Measurements from ENCODE around the gene SERP1.

The SERP1 gene

GRCh38 chr3:150555859-150556436 is 9.7 kb upstream of the SERP1 start:
- no peak overlapping the region for H2AFZ ChIP-seq (ENCODE audit: low read depth, low read length)
- no peak overlapping the region for H4K91ac ChIP-seq (ENCODE audit: low read length)
- DNase-seq = no peak
- H2AK5ac ChIP-seq (ENCODE audit: low read length, severe bottlenecking) = no peak overlapping the region
- H4K8ac ChIP-seq (ENCODE audit: low read length) = no peak overlapping the region
- H3K27me3 ChIP-seq (ENCODE audit: control insufficient read depth in 1 of 2, insufficient read depth in 1 of 2, low read length in 2 of 2) = no peaks in the 10 kb centered on the region
- H2BK15ac ChIP-seq (ENCODE audit: low read depth, poor library complexity, severe bottlenecking) = no peak overlapping the region
- no peaks in the 10 kb centered on the region for H3K4me1 ChIP-seq (ENCODE audit: control insufficient read depth, insufficient read depth, low read depth, low read length)
- H2BK120ac ChIP-seq (ENCODE audit: low read depth, low read length) = no peak overlapping the region
- no peak overlapping the region for H3K9ac ChIP-seq (ENCODE audit: low read length)
- WGBS = 98% methylated on average over 3 of the region's 4 CpGs
- no peak overlapping the region for H2BK12ac ChIP-seq (ENCODE audit: low read length in 2 of 2)
- peaks cover 13% of the 10 kb centered on the region for H3K79me1 ChIP-seq (replicated peaks; ENCODE audit: low read length, poor library complexity, severe bottlenecking)
- no peaks in the 10 kb centered on the region for H3K9me3 ChIP-seq (ENCODE audit: control insufficient read depth, low read length)
- no peak overlapping the region for H3K4me2 ChIP-seq (ENCODE audit: low read length, poor library complexity, severe bottlenecking)
- H3K4ac ChIP-seq (ENCODE audit: low read depth in 1 of 2, low read length in 2 of 2) = no peak overlapping the region
- no peak overlapping the region for H2BK5ac ChIP-seq (ENCODE audit: low read depth, low read length, poor library complexity, severe bottlenecking)
- no peak overlapping the region for H3K23ac ChIP-seq (ENCODE audit: low read length in 2 of 2)
- no peak overlapping the region for H3K4me3 ChIP-seq (ENCODE audit: insufficient read depth in 1 of 2, low read depth in 1 of 2, low read length in 2 of 2)
- H3K36me3 ChIP-seq (ENCODE audit: control insufficient read depth in 1 of 2, insufficient read depth in 2 of 2, low read depth in 1 of 2, low read length in 2 of 2) = peaks cover 11 to 64% of the 10 kb centered on the region in 2 experiments
- H3K18ac ChIP-seq (ENCODE audit: low read depth in 1 of 2, low read length in 2 of 2) = no peak overlapping the region
- no peak overlapping the region for H3K14ac ChIP-seq (ENCODE audit: low read length in 2 of 2)
- no peak overlapping the region for H3K27ac ChIP-seq (ENCODE audit: low read length, poor library complexity, severe bottlenecking)

GRCh38 chr3:150547045-150547741 is 897 bp upstream of the SERP1 start:
- Histone ChIP-seq H3K14ac (ENCODE audit: low read length in 2 of 2) (no peak overlapping the region), H3K4me3 (ENCODE audit: insufficient read depth in 1 of 2, low read depth in 1 of 2, low read length in 2 of 2) (peak overlapping the region; percentile 59 to 94), H3K9ac (ENCODE audit: low read length) (peak overlapping the region; percentile 94), H3K18ac (ENCODE audit: low read depth in 1 of 2, low read length in 2 of 2) (no peak overlapping the region), H4K91ac (ENCODE audit: low read length) (no peak overlapping the region), H2BK12ac (ENCODE audit: low read length in 2 of 2) (no peak overlapping the region), H3K4ac (ENCODE audit: low read depth in 1 of 2, low read length in 2 of 2) (peak overlapping the region; percentile 79 to 91), H2AFZ (ENCODE audit: low read depth, low read length) (peak overlapping the region; percentile 42), H3K27me3 (ENCODE audit: control insufficient read depth in 1 of 2, insufficient read depth in 1 of 2, low read length in 2 of 2) (no peaks in the 10 kb centered on the region), H2BK15ac (ENCODE audit: low read depth, poor library complexity, severe bottlenecking) (no peak overlapping the region), H2BK120ac (ENCODE audit: low read depth, low read length) (peak overlapping the region; percentile 76), H3K36me3 (ENCODE audit: control insufficient read depth in 1 of 2, insufficient read depth in 2 of 2, low read depth in 1 of 2, low read length in 2 of 2) (peaks cover 0 to 30% of the 10 kb centered on the region in 2 experiments), H3K23ac (ENCODE audit: low read length in 2 of 2) (no peak overlapping the region), H3K27ac (ENCODE audit: low read length, poor library complexity, severe bottlenecking) (peak overlapping the region; percentile 96), H3K79me1 (replicated peaks; ENCODE audit: low read length, poor library complexity, severe bottlenecking) (peaks cover 5% of the 10 kb centered on the region), H3K9me3 (ENCODE audit: control insufficient read depth, low read length) (no peaks in the 10 kb centered on the region), H4K8ac (ENCODE audit: low read length) (peak overlapping the region; percentile 79), H2AK5ac (ENCODE audit: low read length, severe bottlenecking) (peak overlapping the region; percentile 99), H2BK5ac (ENCODE audit: low read depth, low read length, poor library complexity, severe bottlenecking) (peak overlapping the region; percentile 76), H3K4me2 (ENCODE audit: low read length, poor library complexity, severe bottlenecking) (peak overlapping the region; percentile 91), H3K4me1 (ENCODE audit: control insufficient read depth, insufficient read depth, low read depth, low read length) (no peaks in the 10 kb centered on the region)
- 41% methylated on average over 4 of the region's 7 CpGs for WGBS
- peak; percentile 32 for DNase-seq

- peak overlapping the region; percentile 36 for H2BK15ac ChIP-seq (ENCODE audit: low read depth, poor library complexity, severe bottlenecking)
- H3K4ac ChIP-seq (ENCODE audit: low read depth in 1 of 2, low read length in 2 of 2) = peak overlapping the region; percentile 95 to 98
Observed at GRCh38 chr3:150545419-150546225, 674 bp downstream of the SERP1 start.

GRCh38 chr3:150544726-150545125 is 1.6 kb downstream of the SERP1 start:
- Histone ChIP-seq H2AFZ (ENCODE audit: low read depth, low read length) (no peak overlapping the region), H3K23ac (ENCODE audit: low read length in 2 of 2) (no peak overlapping the region), H2BK15ac (ENCODE audit: low read depth, poor library complexity, severe bottlenecking) (no peak overlapping the region), H2BK5ac (ENCODE audit: low read depth, low read length, poor library complexity, severe bottlenecking) (no peak overlapping the region), H3K79me1 (replicated peaks; ENCODE audit: low read length, poor library complexity, severe bottlenecking) (peaks cover 6% of the 10 kb centered on the region), H3K4ac (ENCODE audit: low read depth in 1 of 2, low read length in 2 of 2) (no peak overlapping the region), H3K27me3 (ENCODE audit: control insufficient read depth in 1 of 2, insufficient read depth in 1 of 2, low read length in 2 of 2) (no peaks in the 10 kb centered on the region), H2AK5ac (ENCODE audit: low read length, severe bottlenecking) (no peak overlapping the region), H3K18ac (ENCODE audit: low read depth in 1 of 2, low read length in 2 of 2) (no peak overlapping the region), H3K14ac (ENCODE audit: low read length in 2 of 2) (no peak overlapping the region), H3K4me3 (ENCODE audit: insufficient read depth in 1 of 2, low read depth in 1 of 2, low read length in 2 of 2) (peak overlapping the region in 1 of 2 experiments; percentile 94), H2BK12ac (ENCODE audit: low read length in 2 of 2) (no peak overlapping the region), H2BK120ac (ENCODE audit: low read depth, low read length) (no peak overlapping the region), H3K9ac (ENCODE audit: low read length) (peak overlapping the region; percentile 94), H4K8ac (ENCODE audit: low read length) (no peak overlapping the region), H4K91ac (ENCODE audit: low read length) (no peak overlapping the region), H3K9me3 (ENCODE audit: control insufficient read depth, low read length) (no peaks in the 10 kb centered on the region), H3K4me1 (ENCODE audit: control insufficient read depth, insufficient read depth, low read depth, low read length) (no peaks in the 10 kb centered on the region), H3K36me3 (ENCODE audit: control insufficient read depth in 1 of 2, insufficient read depth in 2 of 2, low read depth in 1 of 2, low read length in 2 of 2) (peaks cover 0 to 36% of the 10 kb centered on the region in 2 experiments), H3K27ac (ENCODE audit: low read length, poor library complexity, severe bottlenecking) (no peak overlapping the region), H3K4me2 (ENCODE audit: low read length, poor library complexity, severe bottlenecking) (peak overlapping the region; percentile 18)
- peak; percentile 20 for DNase-seq
- no CpG with 5 or more reads among the region's 1 CpG for WGBS

More at GRCh38 chr3:150545419-150546225, 674 bp downstream of the SERP1 start:
- Histone ChIP-seq H3K14ac (ENCODE audit: low read length in 2 of 2) (peak overlapping the region; percentile 25 to 100), H3K4me3 (ENCODE audit: insufficient read depth in 1 of 2, low read depth in 1 of 2, low read length in 2 of 2) (peak overlapping the region; percentile 94 to 98), H3K18ac (ENCODE audit: low read depth in 1 of 2, low read length in 2 of 2) (peak overlapping the region; percentile 94 to 99), H3K4me1 (ENCODE audit: control insufficient read depth, insufficient read depth, low read depth, low read length) (no peaks in the 10 kb centered on the region), H3K23ac (ENCODE audit: low read length in 2 of 2) (peak overlapping the region; percentile 86 to 97), H3K9ac (ENCODE audit: low read length) (peak overlapping the region; percentile 94), H3K27ac (ENCODE audit: low read length, poor library complexity, severe bottlenecking) (peak overlapping the region; percentile 76), H3K36me3 (ENCODE audit: control insufficient read depth in 1 of 2, insufficient read depth in 2 of 2, low read depth in 1 of 2, low read length in 2 of 2) (peaks cover 0 to 40% of the 10 kb centered on the region in 2 experiments), H4K8ac (ENCODE audit: low read length) (peak overlapping the region; percentile 95), H3K9me3 (ENCODE audit: control insufficient read depth, low read length) (no peaks in the 10 kb centered on the region), H3K79me1 (replicated peaks; ENCODE audit: low read length, poor library complexity, severe bottlenecking) (peaks cover 5% of the 10 kb centered on the region), H4K91ac (ENCODE audit: low read length) (peak overlapping the region; percentile 98), H2BK12ac (ENCODE audit: low read length in 2 of 2) (peak overlapping the region; percentile 37 to 46), H2AFZ (ENCODE audit: low read depth, low read length) (peak overlapping the region; percentile 93), H2AK5ac (ENCODE audit: low read length, severe bottlenecking) (peak overlapping the region; percentile 60), H3K4me2 (ENCODE audit: low read length, poor library complexity, severe bottlenecking) (peak overlapping the region; percentile 67), H3K27me3 (ENCODE audit: control insufficient read depth in 1 of 2, insufficient read depth in 1 of 2, low read length in 2 of 2) (no peaks in the 10 kb centered on the region), H2BK120ac (ENCODE audit: low read depth, low read length) (peak overlapping the region; percentile 87), H2BK5ac (ENCODE audit: low read depth, low read length, poor library complexity, severe bottlenecking) (peak overlapping the region; percentile 91)
- WGBS = under 1% methylated on average over 52 of the region's 54 CpGs
- peak; percentile 16 for DNase-seq
